Measurements from ENCODE around the gene SLK.

DNA sequence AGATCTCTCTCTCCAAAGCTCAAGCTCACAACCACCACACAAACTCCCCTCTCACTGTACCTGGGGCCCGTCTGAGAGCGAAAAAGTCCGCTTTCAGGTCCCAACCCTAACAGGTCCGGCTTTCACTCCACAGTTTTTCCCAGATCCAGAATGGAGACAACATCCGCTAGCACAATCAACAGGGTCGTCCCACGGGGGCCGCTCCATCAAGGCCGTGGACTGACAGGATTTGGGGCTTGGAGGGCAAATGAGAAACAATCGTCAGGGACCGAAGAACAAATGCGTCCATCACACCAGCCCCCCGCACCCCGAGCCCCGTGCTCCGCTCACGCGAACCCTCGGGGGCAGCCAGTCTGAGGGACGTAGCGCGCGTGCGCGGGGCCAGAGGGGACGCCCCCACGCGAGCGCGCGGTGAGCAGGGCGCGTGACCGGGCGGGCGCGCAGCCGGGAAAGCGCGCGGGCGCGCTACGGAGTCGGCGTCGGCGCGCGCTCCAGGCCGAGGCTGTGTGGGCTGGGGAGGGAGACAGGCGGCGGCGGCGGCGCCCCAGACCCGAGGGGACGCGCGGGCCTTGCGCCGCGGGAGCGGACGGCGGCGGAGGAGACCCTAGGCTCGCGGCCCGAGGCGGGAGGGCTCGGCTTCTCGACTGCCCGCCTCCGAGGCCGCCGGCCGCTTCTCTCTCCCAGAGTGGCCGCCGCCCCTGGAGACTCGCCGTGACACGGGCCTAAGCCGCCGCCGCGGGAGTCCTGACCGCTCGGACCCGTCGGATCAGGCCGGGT, at the start of gene SLK:
- TF ChIP-seq POLR2A (IDR thresholded peaks at IDR 0.05; ENCODE audit: low read length) (peak; percentile 94), GATA1 (IDR thresholded peaks at IDR 0.05; ENCODE audit: low read depth, low read length) (no peak)
